GM18499 (cell line): Measurements from ENCODE around the gene C1orf21.

Experiments used
- ATAC-seq: cut with Tn5 transposase; IDR thresholded peaks from one replicate; pipeline ENCODE4 v1.9.1; 2021; ENCODE audit warnings: moderate number of reproducible peaks; ENCODE audit not compliant: insufficient read depth, unreplicated experiment

C1orf21 gene

GRCh38 chr1:184617433-184618029 is 230.7 kb downstream of the C1orf21 start:
- ATAC-seq: no peak

- ATAC-seq: no peak
These were observed 232.0 kb downstream of the C1orf21 start for GRCh38 chr1:184618851-184619250.

- no peak for ATAC-seq
These were observed 233.6 kb downstream of the C1orf21 start for GRCh38 chr1:184620469-184620868.

GRCh38 chr1:184621260-184621659 is 234.4 kb downstream of the C1orf21 start:
- no peak for ATAC-seq

- no peak for ATAC-seq
These were observed 235.5 kb downstream of the C1orf21 start for GRCh38 chr1:184622136-184622823.

- ATAC-seq: no peak
These were observed 236.6 kb downstream of the C1orf21 start for GRCh38 chr1:184623404-184623803.

GRCh38 chr1:184624051-184624450 is 237.2 kb downstream of the C1orf21 start:
- ATAC-seq: no peak

- no peak for ATAC-seq
These were observed 237.8 kb downstream of the C1orf21 start for GRCh38 chr1:184624626-184625025.

- ATAC-seq: no peak
These were observed 238.4 kb downstream of the C1orf21 start for GRCh38 chr1:184625271-184625670.

- ATAC-seq: no peak
These were observed 239.5 kb downstream of the C1orf21 start for GRCh38 chr1:184626076-184627006.

- ATAC-seq: no peak
These were observed 240.1 kb downstream of the C1orf21 start for GRCh38 chr1:184627007-184627341.

- no peak for ATAC-seq
These were observed 242.4 kb downstream of the C1orf21 start for GRCh38 chr1:184629266-184629665.

GRCh38 chr1:184630679-184631060 is 243.8 kb downstream of the C1orf21 start:
- no peak for ATAC-seq

GRCh38 chr1:184632415-184633175 is 245.8 kb downstream of the C1orf21 start:
- no peak for ATAC-seq

GRCh38 chr1:184633785-184634184 is 247.0 kb downstream of the C1orf21 start:
- no peak for ATAC-seq

- no peak for ATAC-seq
These were observed 247.5 kb downstream of the C1orf21 start for GRCh38 chr1:184634296-184634695.

- ATAC-seq: no peak
These were observed 248.6 kb downstream of the C1orf21 start for GRCh38 chr1:184635347-184635979.

- no peak for ATAC-seq
These were observed 249.2 kb downstream of the C1orf21 start for GRCh38 chr1:184635980-184636431.

- no peak for ATAC-seq
These were observed 250.9 kb downstream of the C1orf21 start for GRCh38 chr1:184637664-184638240.

- ATAC-seq: no peak
These were observed 252.4 kb downstream of the C1orf21 start for GRCh38 chr1:184639205-184639604.
